H1 (cell line): ENCODE data around the gene NRXN3. TPM values are rescaled to one million over a fixed set of nuclear protein-coding genes. Genes with fewer than 3 reads are reported as not detected.

Experiments
- CTCF ChIA-PET: fragments of 300-600 bp; sonication (Branson Sonifier 250); formaldehyde crosslinking; loops from one replicate; lab custom pipeline; 2021; ENCODE audit not compliant: partially characterized antibody; lab: Charles Lee
- POLR2A ChIA-PET: fragments of 300-600 bp; sonication (Branson Sonifier 250); formaldehyde crosslinking; loops from one replicate; lab custom pipeline; 2021; ENCODE audit warnings: inconsistent platforms; ENCODE audit not compliant: partially characterized antibody; lab: Charles Lee
- DNase-seq, 2 experiments: peaks; one replicate each; pipeline versions ENCODE4 v3.0.0 to v3.0.0-alpha.2; 2010 to 2022; ENCODE audit warnings: low spot score in 2 of 2, low read depth in 1 of 2, mixed read lengths in 1 of 2
- FAIRE-seq: peaks from 2 replicates; lab custom pipeline; 2011; peaks lifted over from hg19 to GRCh38; lab: Jason Lieb, UNC
- H2AFZ ChIP-seq: 2 replicates; pipeline ENCODE4 v1.8.1; 2012; ENCODE audit warnings: low read length, inconsistent platforms
- H2AK5ac ChIP-seq: 2 replicates; pipeline ENCODE4 v1.6.1; 2013; ENCODE audit warnings: low read depth, low read length
- H2BK120ac ChIP-seq: replicated peaks from 2 replicates; pipeline ENCODE3; 2013; ENCODE audit warnings: low read depth, low read length, inconsistent platforms
- H2BK12ac ChIP-seq: 2 replicates; pipeline ENCODE4 v1.6.1; 2013; ENCODE audit warnings: low read depth, low read length
- H2BK15ac ChIP-seq: 2 replicates; pipeline ENCODE4 v1.6.1; 2013; ENCODE audit warnings: low read length
- H2BK20ac ChIP-seq: 2 replicates; pipeline ENCODE4 v1.6.1; 2013; ENCODE audit warnings: low read length
- H2BK5ac ChIP-seq: 2 replicates; pipeline ENCODE4 v1.6.1; 2013; ENCODE audit warnings: low read depth, low read length
- H3K14ac ChIP-seq: 2 replicates; pipeline ENCODE4 v1.6.1; 2013; ENCODE audit warnings: inconsistent platforms; ENCODE audit not compliant: insufficient read length
- H3K18ac ChIP-seq: 2 replicates; pipeline ENCODE4 v1.6.1; 2013; ENCODE audit warnings: low read length; ENCODE audit errors: extremely low read depth
- H3K23ac ChIP-seq: 2 replicates; pipeline ENCODE4 v1.6.1; 2013; ENCODE audit warnings: inconsistent platforms; ENCODE audit not compliant: insufficient read length
- H3K23me2 ChIP-seq: 2 replicates; pipeline ENCODE4 v1.6.1; 2013; ENCODE audit warnings: low read depth, low read length
- H3K27ac ChIP-seq: 2 replicates; pipeline ENCODE4 v1.6.1; 2011; ENCODE audit warnings: low read depth, low read length, inconsistent platforms
- H3K27me3 ChIP-seq, 4 experiments: replicated peaks in 1 of 4; 1 replicate in 1 of 4; 2 replicates in 3 of 4; pipeline versions ENCODE4 v1.6.1 to v1.8.1; 2011 to 2013; ENCODE audit warnings: low read length in 3 of 4, mild to moderate bottlenecking in 3 of 4, inconsistent platforms in 2 of 4, mixed read lengths in 2 of 4, moderate library complexity in 1 of 4; ENCODE audit not compliant: control insufficient read depth in 3 of 4, insufficient read depth in 3 of 4; ENCODE audit errors: extremely low read depth in 1 of 4
- H3K36me3 ChIP-seq, 4 experiments: 2 replicates each; pipeline versions ENCODE4 v1.6.1 to v1.8.1; 2011 to 2013; ENCODE audit warnings: mild to moderate bottlenecking in 4 of 4, low read length in 3 of 4, moderate library complexity in 2 of 4, control low read depth in 1 of 4, inconsistent platforms in 1 of 4; ENCODE audit not compliant: insufficient read depth in 4 of 4, control insufficient read depth in 2 of 4
- H3K4ac ChIP-seq: replicated peaks from 2 replicates; pipeline ENCODE3; 2013; ENCODE audit warnings: low read length, low read depth, mixed read lengths, inconsistent platforms; ENCODE audit not compliant: insufficient read length
- H3K4me1 ChIP-seq, 4 experiments: replicated peaks in 1 of 4; 1 replicate in 1 of 4; 2 replicates in 3 of 4; pipeline versions ENCODE4 v1.6.1 to v1.8.1; 2011 to 2013; ENCODE audit warnings: low read length in 3 of 4, inconsistent platforms in 2 of 4, mixed read lengths in 1 of 4; ENCODE audit not compliant: insufficient read depth in 4 of 4, control insufficient read depth in 3 of 4
- H3K4me2 ChIP-seq, 2 experiments: 2 replicates each; pipeline versions ENCODE4 v1.6.1 to v1.8.1; 2011 to 2013; ENCODE audit warnings: low read depth in 2 of 2, low read length in 2 of 2, control low read depth in 1 of 2, inconsistent platforms in 1 of 2, mild to moderate bottlenecking in 1 of 2; ENCODE audit not compliant: insufficient read depth in 1 of 2
- H3K4me3 ChIP-seq, 4 experiments: fragments of 200-600, 300-600 bp in 1 of 4; sonication (generic), shearing (Covaris generic), sonication (Bioruptor Twin) in 1 of 4; 2 replicates each; pipeline versions ENCODE4 v1.5.1 to v1.8.1; 2011 to 2016; ENCODE audit warnings: low read length in 4 of 4, low read depth in 3 of 4, control low read depth in 2 of 4, inconsistent platforms in 2 of 4, mild to moderate bottlenecking in 2 of 4, mixed read lengths in 1 of 4, moderate library complexity in 1 of 4; ENCODE audit not compliant: insufficient read depth in 2 of 4; ENCODE audit errors: extremely low read depth in 1 of 4
- H3K56ac ChIP-seq: replicated peaks from 2 replicates; pipeline ENCODE3; 2013; ENCODE audit warnings: low read depth, mild to moderate bottlenecking, mixed read lengths, low read length, inconsistent platforms; ENCODE audit not compliant: insufficient read length
- H3K79me1 ChIP-seq: 2 replicates; pipeline ENCODE4 v1.6.1; 2013; ENCODE audit warnings: low read depth, low read length, control low read depth
- H3K79me2 ChIP-seq, 2 experiments: 2 replicates each; pipeline versions ENCODE4 v1.6.1 to v1.8.1; 2012 to 2013; ENCODE audit warnings: low read length in 2 of 2, mild to moderate bottlenecking in 2 of 2, inconsistent platforms in 1 of 2; ENCODE audit not compliant: insufficient read depth in 2 of 2, control insufficient read depth in 1 of 2
- H3K9ac ChIP-seq, 4 experiments: replicated peaks in 1 of 4; 1 replicate in 1 of 4; 2 replicates in 3 of 4; pipeline versions ENCODE4 v1.6.1 to v1.8.1; 2011 to 2013; ENCODE audit warnings: low read depth in 3 of 4, low read length in 3 of 4, control low read depth in 2 of 4, mild to moderate bottlenecking in 2 of 4, moderate library complexity in 2 of 4, inconsistent platforms in 1 of 4; ENCODE audit errors: extremely low read depth in 1 of 4
- H3K9me3 ChIP-seq, 2 experiments: 2 replicates each; pipeline versions ENCODE4 v1.6.1 to v1.8.1; 2012 to 2013; ENCODE audit warnings: mild to moderate bottlenecking in 2 of 2, moderate library complexity in 2 of 2, control low read depth in 1 of 2, inconsistent platforms in 1 of 2, low read depth in 1 of 2, low read length in 1 of 2, mixed read lengths in 1 of 2; ENCODE audit not compliant: insufficient read depth in 2 of 2
- H4K20me1 ChIP-seq, 2 experiments: replicated peaks in 1 of 2; 2 replicates each; pipeline versions ENCODE3 to v1.8.1; 2011 to 2013; ENCODE audit warnings: inconsistent platforms in 2 of 2, low read length in 2 of 2, mild to moderate bottlenecking in 1 of 2; ENCODE audit not compliant: insufficient read depth in 2 of 2, control insufficient read depth in 1 of 2
- H4K5ac ChIP-seq: 2 replicates; pipeline ENCODE4 v1.6.1; 2013; ENCODE audit warnings: low read length, low read depth, mixed read lengths, inconsistent platforms; ENCODE audit not compliant: insufficient read length
- H4K8ac ChIP-seq: 2 replicates; pipeline ENCODE4 v1.8.0; 2013; ENCODE audit warnings: mild to moderate bottlenecking, moderate library complexity, low read length, inconsistent platforms; ENCODE audit not compliant: insufficient read depth; ENCODE audit errors: extremely low read depth
- H4K91ac ChIP-seq: replicated peaks from 2 replicates; pipeline ENCODE3; 2013; ENCODE audit warnings: low read length, mixed read lengths, inconsistent platforms; ENCODE audit not compliant: insufficient read length
- CHD1 ChIP-seq: IDR thresholded peaks from 2 replicates; pipeline ENCODE4 v1.6.1; 2012; ENCODE audit warnings: low read depth, low read length, improper control_type of control experiment
- KDM4A ChIP-seq: IDR thresholded peaks from one replicate; pipeline ENCODE4 v1.7.1; 2012; ENCODE audit warnings: low read depth, mild to moderate bottlenecking, moderate library complexity, low read length, inconsistent platforms; ENCODE audit not compliant: severe bottlenecking
- TCF12 ChIP-seq: IDR thresholded peaks from 2 replicates; pipeline ENCODE4 v1.6.1; 2011; ENCODE audit warnings: low read depth, mild to moderate bottlenecking, low read length
- WGBS, 2 experiments: shearing (Covaris generic) in 1 of 2; methylation state at CpG; one replicate each; pipeline versions ENCODE4 v1.1.6 to v1.1.7; 2013 to 2015; ENCODE audit warnings: low lambda C conversion rate in 2 of 2, mixed read lengths in 2 of 2, inconsistent platforms in 1 of 2, low coverage in 1 of 2, missing lambda C conversion rate in 1 of 2; ENCODE audit not compliant: insufficient replicate concordance in 2 of 2, insufficient coverage in 1 of 2, insufficient read length in 1 of 2; ENCODE audit errors: extremely low coverage in 1 of 2, missing lambda C conversion rate in 1 of 2; 5-methylcytosine and 5-hydroxymethylcytosine counted together
- polyA plus RNA-seq, 7 experiments: library from polyadenylated mRNA; depleted of rRNA in 3 of 7; stranded (reverse) in 5 of 7; unstranded in 2 of 7; fragments of >200 nt in 5 of 7; fragments of 200-250 nt in 2 of 7; gene quantifications; 1 replicate in 5 of 7; 2 replicates in 1 of 7; 4 replicates in 1 of 7; pipeline versions ENCODE4 v1.2.1 to v1.2.3, GENCODE V29; 2011 to 2013; ENCODE audit warnings: missing spikeins in 2 of 7, mixed read lengths in 2 of 7
- total RNA-seq: library from RNA; stranded (reverse); fragmentation: NEBNext Ultra II Directional; extraction: Animal tissue kit (Norgen Biotek cat#: 25700); gene quantifications from 2 replicates; pipeline ENCODE4 v1.2.1, GENCODE V29; 2021

The NRXN3 gene
- total and polyA plus RNA-seq, 2 of the 8 experiments (the other 6 are each of a cell fraction or from before 2014, with no cell fraction given) = 2.6 to 4.1 TPM

DNA sequence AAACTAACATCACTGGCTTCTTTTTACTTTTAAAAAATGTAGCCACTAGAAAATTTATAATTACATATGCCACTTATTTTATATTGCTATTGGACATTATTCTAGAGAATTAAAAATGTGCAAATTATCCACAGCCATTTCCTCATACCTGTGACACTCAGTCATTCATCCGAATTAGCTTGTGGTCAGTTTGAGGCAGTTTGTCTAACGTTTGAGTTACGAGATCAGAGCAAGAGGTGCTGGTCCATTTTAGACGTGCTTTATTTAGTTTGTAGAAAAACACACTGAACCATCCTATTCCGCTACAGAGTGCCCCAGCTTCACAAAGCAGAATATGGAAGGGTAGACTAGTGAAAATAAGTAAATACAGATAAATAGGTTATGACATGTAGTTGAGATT is 513.0 kb downstream of the NRXN3 start:
- POLR2A ChIA-PET = no interaction called here
- no peaks in the 10 kb centered on the region for H3K9me3 ChIP-seq
- CTCF ChIA-PET = interaction anchor here (0.9 to 1.2 kb wide), 2 partner anchors 7 to 14 kb away, joined by 3 read pairs; no protein-coding TSS in a partner anchor
- no peak for TF ChIP-seq CHD1
- TF ChIP-seq TCF12 = no peak
- TF ChIP-seq KDM4A = no peak

More for the DNA sequence above, 513.0 kb downstream of the NRXN3 start:
- Histone ChIP-seq H4K20me1 (no peaks in the 10 kb centered on the region), H2AFZ (no peak overlapping the region), H3K79me2 (no peaks in the 10 kb centered on the region), H3K4me3 (no peak overlapping the region), H4K8ac (no peak overlapping the region), H2BK12ac (no peak overlapping the region), H2BK20ac (no peak overlapping the region), H4K91ac (no peak overlapping the region), H3K27me3 (no peaks in the 10 kb centered on the region), H3K36me3 (no peaks in the 10 kb centered on the region), H3K9ac (no peak overlapping the region), H2BK120ac (no peak overlapping the region), H2AK5ac (no peak overlapping the region), H3K79me1 (no peaks in the 10 kb centered on the region), H2BK5ac (no peak overlapping the region), H4K5ac (no peak overlapping the region), H3K14ac (no peak overlapping the region), H3K4me2 (no peak overlapping the region), H3K27ac (no peak overlapping the region), H3K56ac (no peak overlapping the region), H3K23ac (no peak overlapping the region), H3K18ac (no peak overlapping the region), H3K4ac (no peak overlapping the region), H3K4me1 (no peaks in the 10 kb centered on the region), H3K23me2 (no peaks in the 10 kb centered on the region; the same call in 1 of the 2 replicates), H2BK15ac (no peak overlapping the region)
- FAIRE-seq = no peak
- no peak for DNase-seq
- 90% methylated on average over 5 of the region's 5 CpGs; no CpG with 5 or more reads in 1 of the 2 experiments for WGBS, 2 experiments
